ENCODE results near the gene FNIP1.
"Not testable (repeated sequence)": the region's sequence is repeated elsewhere in the genome, so short reads cannot be mapped to it uniquely, and the experiment has no call there.

Gene FNIP1

GRCh38 chr5:131786900-131787692 is 9.7 kb downstream of the FNIP1 start:
- no peak for DNase-seq

GRCh38 chr5:131786036-131786435 is 10.8 kb downstream of the FNIP1 start:
- DNase-seq = no peak

- no peak for DNase-seq
These were observed 12.9 kb downstream of the FNIP1 start for GRCh38 chr5:131783874-131784273.

- DNase-seq = no peak
These were observed 13.5 kb downstream of the FNIP1 start for GRCh38 chr5:131783357-131783756.

GRCh38 chr5:131782717-131783116 is 14.1 kb downstream of the FNIP1 start:
- DNase-seq = no peak

- not testable (repeated sequence) for DNase-seq
These were observed 18.7 kb downstream of the FNIP1 start for GRCh38 chr5:131778141-131778540.

GRCh38 chr5:131776450-131776849 is 20.4 kb downstream of the FNIP1 start:
- no peak for DNase-seq

GRCh38 chr5:131774652-131775367 is 22.0 kb downstream of the FNIP1 start:
- DNase-seq = no peak

GRCh38 chr5:131773805-131774204 is 23.0 kb downstream of the FNIP1 start:
- DNase-seq = no peak

- no peak for DNase-seq
These were observed 25.1 kb downstream of the FNIP1 start for GRCh38 chr5:131771692-131772091.

GRCh38 chr5:131769961-131770360 is 26.9 kb downstream of the FNIP1 start:
- no peak for DNase-seq

GRCh38 chr5:131769336-131769735 is 27.5 kb downstream of the FNIP1 start:
- no peak for DNase-seq

- no peak for DNase-seq
These were observed 28.9 kb downstream of the FNIP1 start for GRCh38 chr5:131767891-131768290.

- no peak for DNase-seq
These were observed 30.1 kb downstream of the FNIP1 start for GRCh38 chr5:131766689-131767088.

- DNase-seq = no peak
These were observed 31.6 kb downstream of the FNIP1 start for GRCh38 chr5:131765261-131765660.

- no peak for DNase-seq
These were observed 32.8 kb downstream of the FNIP1 start for GRCh38 chr5:131763968-131764367.

- no peak for DNase-seq
These were observed 36.0 kb downstream of the FNIP1 start for GRCh38 chr5:131760793-131761192.

- no peak for DNase-seq
These were observed 37.1 kb downstream of the FNIP1 start for GRCh38 chr5:131759704-131760103.

- DNase-seq = no peak
These were observed 38.3 kb downstream of the FNIP1 start for GRCh38 chr5:131758520-131758900.

- no peak for DNase-seq
These were observed 38.8 kb downstream of the FNIP1 start for GRCh38 chr5:131757830-131758519.

- no peak for DNase-seq
These were observed 39.9 kb downstream of the FNIP1 start for GRCh38 chr5:131756942-131757341.

GRCh38 chr5:131754363-131754762 is 42.5 kb downstream of the FNIP1 start:
- no peak for DNase-seq

GRCh38 chr5:131751506-131751905 is 45.3 kb downstream of the FNIP1 start:
- DNase-seq = no peak

Data from left hindlimb (tissue), 1 donor.